ENCODE measurements around the gene CMTM8.

DNA sequence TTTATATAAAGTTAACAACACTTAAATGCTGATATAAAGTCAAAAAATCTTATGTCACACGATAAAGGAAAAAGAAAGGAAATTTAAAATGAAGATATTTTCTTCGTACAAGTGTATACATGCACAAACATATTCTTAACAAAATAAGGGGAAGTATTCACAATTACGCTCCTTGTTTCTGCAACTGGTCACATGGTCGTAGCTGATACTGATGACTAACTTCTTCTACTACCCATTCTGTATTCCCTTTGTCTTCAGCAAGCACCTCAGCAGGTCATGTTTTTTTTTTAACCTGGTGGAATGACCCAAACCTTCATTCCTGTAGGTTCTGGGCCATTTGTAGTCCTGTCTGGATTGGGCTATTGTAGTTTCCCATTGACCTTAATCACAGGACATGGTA lies 30.0 kb upstream of the CMTM8 start:
- TF ChIP-seq POLR2A (IDR thresholded peaks at IDR 0.05) = no peak
- TF ChIP-seq, protein P1, sequence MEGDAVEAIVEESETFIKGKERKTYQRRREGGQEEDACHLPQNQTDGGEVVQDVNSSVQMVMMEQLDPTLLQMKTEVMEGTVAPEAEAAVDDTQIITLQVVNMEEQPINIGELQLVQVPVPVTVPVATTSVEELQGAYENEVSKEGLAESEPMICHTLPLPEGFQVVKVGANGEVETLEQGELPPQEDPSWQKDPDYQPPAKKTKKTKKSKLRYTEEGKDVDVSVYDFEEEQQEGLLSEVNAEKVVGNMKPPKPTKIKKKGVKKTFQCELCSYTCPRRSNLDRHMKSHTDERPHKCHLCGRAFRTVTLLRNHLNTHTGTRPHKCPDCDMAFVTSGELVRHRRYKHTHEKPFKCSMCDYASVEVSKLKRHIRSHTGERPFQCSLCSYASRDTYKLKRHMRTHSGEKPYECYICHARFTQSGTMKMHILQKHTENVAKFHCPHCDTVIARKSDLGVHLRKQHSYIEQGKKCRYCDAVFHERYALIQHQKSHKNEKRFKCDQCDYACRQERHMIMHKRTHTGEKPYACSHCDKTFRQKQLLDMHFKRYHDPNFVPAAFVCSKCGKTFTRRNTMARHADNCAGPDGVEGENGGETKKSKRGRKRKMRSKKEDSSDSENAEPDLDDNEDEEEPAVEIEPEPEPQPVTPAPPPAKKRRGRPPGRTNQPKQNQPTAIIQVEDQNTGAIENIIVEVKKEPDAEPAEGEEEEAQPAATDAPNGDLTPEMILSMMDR (IDR thresholded peaks at IDR 0.05 in 4 of 5, conservative IDR thresholded peaks at IDR 0.05 in 1 of 5) = no peak
